H1 (cell line): ENCODE data around the gene CXCL3. TPM values are rescaled to one million over a fixed set of nuclear protein-coding genes. Genes with fewer than 3 reads are reported as not detected.

ENCODE experiments used
- CTCF ChIA-PET: fragments of 300-600 bp; sonication (Branson Sonifier 250); formaldehyde crosslinking; loops from one replicate; lab custom pipeline; 2021; ENCODE audit not compliant: partially characterized antibody; lab: Charles Lee
- POLR2A ChIA-PET: fragments of 300-600 bp; sonication (Branson Sonifier 250); formaldehyde crosslinking; loops from one replicate; lab custom pipeline; 2021; ENCODE audit warnings: inconsistent platforms; ENCODE audit not compliant: partially characterized antibody; lab: Charles Lee
- DNase-seq, 2 experiments: peaks; one replicate each; pipeline versions ENCODE4 v3.0.0 to v3.0.0-alpha.2; 2010 to 2022; ENCODE audit warnings: low spot score in 2 of 2, low read depth in 1 of 2, mixed read lengths in 1 of 2
- FAIRE-seq: peaks from 2 replicates; lab custom pipeline; 2011; peaks lifted over from hg19 to GRCh38; lab: Jason Lieb, UNC
- H2AFZ ChIP-seq: 2 replicates; pipeline ENCODE4 v1.8.1; 2012; ENCODE audit warnings: low read length, inconsistent platforms
- H2AK5ac ChIP-seq: 2 replicates; pipeline ENCODE4 v1.6.1; 2013; ENCODE audit warnings: low read depth, low read length
- H2BK120ac ChIP-seq: replicated peaks from 2 replicates; pipeline ENCODE3; 2013; ENCODE audit warnings: low read depth, low read length, inconsistent platforms
- H2BK12ac ChIP-seq: 2 replicates; pipeline ENCODE4 v1.6.1; 2013; ENCODE audit warnings: low read depth, low read length
- H2BK15ac ChIP-seq: 2 replicates; pipeline ENCODE4 v1.6.1; 2013; ENCODE audit warnings: low read length
- H2BK20ac ChIP-seq: 2 replicates; pipeline ENCODE4 v1.6.1; 2013; ENCODE audit warnings: low read length
- H2BK5ac ChIP-seq: 2 replicates; pipeline ENCODE4 v1.6.1; 2013; ENCODE audit warnings: low read depth, low read length
- H3K14ac ChIP-seq: 2 replicates; pipeline ENCODE4 v1.6.1; 2013; ENCODE audit warnings: inconsistent platforms; ENCODE audit not compliant: insufficient read length
- H3K18ac ChIP-seq: 2 replicates; pipeline ENCODE4 v1.6.1; 2013; ENCODE audit warnings: low read length; ENCODE audit errors: extremely low read depth
- H3K23ac ChIP-seq: 2 replicates; pipeline ENCODE4 v1.6.1; 2013; ENCODE audit warnings: inconsistent platforms; ENCODE audit not compliant: insufficient read length
- H3K23me2 ChIP-seq: 2 replicates; pipeline ENCODE4 v1.6.1; 2013; ENCODE audit warnings: low read depth, low read length
- H3K27ac ChIP-seq: 2 replicates; pipeline ENCODE4 v1.6.1; 2011; ENCODE audit warnings: low read depth, low read length, inconsistent platforms
- H3K27me3 ChIP-seq, 4 experiments: replicated peaks in 1 of 4; 1 replicate in 1 of 4; 2 replicates in 3 of 4; pipeline versions ENCODE4 v1.6.1 to v1.8.1; 2011 to 2013; ENCODE audit warnings: low read length in 3 of 4, mild to moderate bottlenecking in 3 of 4, inconsistent platforms in 2 of 4, mixed read lengths in 2 of 4, moderate library complexity in 1 of 4; ENCODE audit not compliant: control insufficient read depth in 3 of 4, insufficient read depth in 3 of 4; ENCODE audit errors: extremely low read depth in 1 of 4
- H3K36me3 ChIP-seq, 4 experiments: 2 replicates each; pipeline versions ENCODE4 v1.6.1 to v1.8.1; 2011 to 2013; ENCODE audit warnings: mild to moderate bottlenecking in 4 of 4, low read length in 3 of 4, moderate library complexity in 2 of 4, control low read depth in 1 of 4, inconsistent platforms in 1 of 4; ENCODE audit not compliant: insufficient read depth in 4 of 4, control insufficient read depth in 2 of 4
- H3K4ac ChIP-seq: replicated peaks from 2 replicates; pipeline ENCODE3; 2013; ENCODE audit warnings: low read length, low read depth, mixed read lengths, inconsistent platforms; ENCODE audit not compliant: insufficient read length
- H3K4me1 ChIP-seq, 4 experiments: replicated peaks in 1 of 4; 1 replicate in 1 of 4; 2 replicates in 3 of 4; pipeline versions ENCODE4 v1.6.1 to v1.8.1; 2011 to 2013; ENCODE audit warnings: low read length in 3 of 4, inconsistent platforms in 2 of 4, mixed read lengths in 1 of 4; ENCODE audit not compliant: insufficient read depth in 4 of 4, control insufficient read depth in 3 of 4
- H3K4me2 ChIP-seq, 2 experiments: 2 replicates each; pipeline versions ENCODE4 v1.6.1 to v1.8.1; 2011 to 2013; ENCODE audit warnings: low read depth in 2 of 2, low read length in 2 of 2, control low read depth in 1 of 2, inconsistent platforms in 1 of 2, mild to moderate bottlenecking in 1 of 2; ENCODE audit not compliant: insufficient read depth in 1 of 2
- H3K4me3 ChIP-seq, 4 experiments: fragments of 200-600, 300-600 bp in 1 of 4; sonication (generic), shearing (Covaris generic), sonication (Bioruptor Twin) in 1 of 4; 2 replicates each; pipeline versions ENCODE4 v1.5.1 to v1.8.1; 2011 to 2016; ENCODE audit warnings: low read length in 4 of 4, low read depth in 3 of 4, control low read depth in 2 of 4, inconsistent platforms in 2 of 4, mild to moderate bottlenecking in 2 of 4, mixed read lengths in 1 of 4, moderate library complexity in 1 of 4; ENCODE audit not compliant: insufficient read depth in 2 of 4; ENCODE audit errors: extremely low read depth in 1 of 4
- H3K56ac ChIP-seq: replicated peaks from 2 replicates; pipeline ENCODE3; 2013; ENCODE audit warnings: low read depth, mild to moderate bottlenecking, mixed read lengths, low read length, inconsistent platforms; ENCODE audit not compliant: insufficient read length
- H3K79me1 ChIP-seq: 2 replicates; pipeline ENCODE4 v1.6.1; 2013; ENCODE audit warnings: low read depth, low read length, control low read depth
- H3K79me2 ChIP-seq, 2 experiments: 2 replicates each; pipeline versions ENCODE4 v1.6.1 to v1.8.1; 2012 to 2013; ENCODE audit warnings: low read length in 2 of 2, mild to moderate bottlenecking in 2 of 2, inconsistent platforms in 1 of 2; ENCODE audit not compliant: insufficient read depth in 2 of 2, control insufficient read depth in 1 of 2
- H3K9ac ChIP-seq, 4 experiments: replicated peaks in 1 of 4; 1 replicate in 1 of 4; 2 replicates in 3 of 4; pipeline versions ENCODE4 v1.6.1 to v1.8.1; 2011 to 2013; ENCODE audit warnings: low read depth in 3 of 4, low read length in 3 of 4, control low read depth in 2 of 4, mild to moderate bottlenecking in 2 of 4, moderate library complexity in 2 of 4, inconsistent platforms in 1 of 4; ENCODE audit errors: extremely low read depth in 1 of 4
- H3K9me3 ChIP-seq, 2 experiments: 2 replicates each; pipeline versions ENCODE4 v1.6.1 to v1.8.1; 2012 to 2013; ENCODE audit warnings: mild to moderate bottlenecking in 2 of 2, moderate library complexity in 2 of 2, control low read depth in 1 of 2, inconsistent platforms in 1 of 2, low read depth in 1 of 2, low read length in 1 of 2, mixed read lengths in 1 of 2; ENCODE audit not compliant: insufficient read depth in 2 of 2
- H4K20me1 ChIP-seq, 2 experiments: replicated peaks in 1 of 2; 2 replicates each; pipeline versions ENCODE3 to v1.8.1; 2011 to 2013; ENCODE audit warnings: inconsistent platforms in 2 of 2, low read length in 2 of 2, mild to moderate bottlenecking in 1 of 2; ENCODE audit not compliant: insufficient read depth in 2 of 2, control insufficient read depth in 1 of 2
- H4K5ac ChIP-seq: 2 replicates; pipeline ENCODE4 v1.6.1; 2013; ENCODE audit warnings: low read length, low read depth, mixed read lengths, inconsistent platforms; ENCODE audit not compliant: insufficient read length
- H4K8ac ChIP-seq: 2 replicates; pipeline ENCODE4 v1.8.0; 2013; ENCODE audit warnings: mild to moderate bottlenecking, moderate library complexity, low read length, inconsistent platforms; ENCODE audit not compliant: insufficient read depth; ENCODE audit errors: extremely low read depth
- H4K91ac ChIP-seq: replicated peaks from 2 replicates; pipeline ENCODE3; 2013; ENCODE audit warnings: low read length, mixed read lengths, inconsistent platforms; ENCODE audit not compliant: insufficient read length
- CBX5 ChIP-seq: fragments of 300-800, 300-1000 bp; sonication (generic); IDR thresholded peaks from 2 replicates; pipeline ENCODE4 v1.7.1; 2016; ENCODE audit warnings: antibody characterized with exemption, low read length, low read depth
- TEAD4 ChIP-seq: IDR thresholded peaks from 2 replicates; pipeline ENCODE4 v1.6.1; 2012; ENCODE audit warnings: low read depth, low read length, inconsistent platforms, mixed read lengths
- WGBS, 2 experiments: shearing (Covaris generic) in 1 of 2; methylation state at CpG; one replicate each; pipeline versions ENCODE4 v1.1.6 to v1.1.7; 2013 to 2015; ENCODE audit warnings: low lambda C conversion rate in 2 of 2, mixed read lengths in 2 of 2, inconsistent platforms in 1 of 2, low coverage in 1 of 2, missing lambda C conversion rate in 1 of 2; ENCODE audit not compliant: insufficient replicate concordance in 2 of 2, insufficient coverage in 1 of 2, insufficient read length in 1 of 2; ENCODE audit errors: extremely low coverage in 1 of 2, missing lambda C conversion rate in 1 of 2; 5-methylcytosine and 5-hydroxymethylcytosine counted together
- polyA plus RNA-seq, 7 experiments: library from polyadenylated mRNA; depleted of rRNA in 3 of 7; stranded (reverse) in 5 of 7; unstranded in 2 of 7; fragments of >200 nt in 5 of 7; fragments of 200-250 nt in 2 of 7; gene quantifications; 1 replicate in 5 of 7; 2 replicates in 1 of 7; 4 replicates in 1 of 7; pipeline versions ENCODE4 v1.2.1 to v1.2.3, GENCODE V29; 2011 to 2013; ENCODE audit warnings: missing spikeins in 2 of 7, mixed read lengths in 2 of 7
- total RNA-seq: library from RNA; stranded (reverse); fragmentation: NEBNext Ultra II Directional; extraction: Animal tissue kit (Norgen Biotek cat#: 25700); gene quantifications from 2 replicates; pipeline ENCODE4 v1.2.1, GENCODE V29; 2021

CXCL3 gene
- total and polyA plus RNA-seq, 2 of the 8 experiments (the other 6 are each of a cell fraction or from before 2014, with no cell fraction given), result 3.1 to 5.2 TPM

- Histone ChIP-seq H2BK20ac (no peak overlapping the region), H3K36me3 (no peaks in the 10 kb centered on the region), H2BK12ac (no peak overlapping the region), H3K56ac (no peak overlapping the region), H2BK5ac (no peak overlapping the region), H3K79me2 (no peaks in the 10 kb centered on the region), H3K23me2 (no peaks in the 10 kb centered on the region), H3K4me3 (no peak overlapping the region), H4K20me1 (no peaks in the 10 kb centered on the region), H3K14ac (no peak overlapping the region), H3K27me3 (no peaks in the 10 kb centered on the region), H3K79me1 (no peaks in the 10 kb centered on the region), H4K8ac (no peak overlapping the region), H3K4me1 (no peaks in the 10 kb centered on the region), H4K91ac (no peak overlapping the region), H3K4me2 (no peak overlapping the region), H3K9ac (no peak overlapping the region), H3K18ac (no peak overlapping the region), H3K9me3 (no peaks in the 10 kb centered on the region), H3K27ac (no peak overlapping the region), H3K4ac (no peak overlapping the region), H2AFZ (no peak overlapping the region), H4K5ac (no peak overlapping the region), H2BK15ac (no peak overlapping the region), H3K23ac (no peak overlapping the region), H2BK120ac (no peak overlapping the region), H2AK5ac (no peak overlapping the region)
- DNase-seq (no peak), FAIRE-seq (no peak)
- TF ChIP-seq CBX5 (no peak), TEAD4 (no peak)
- ChIA-PET POLR2A (no interaction called here), CTCF (interaction anchor here (1.8 kb wide), 1 partner anchor 10 kb away, joined by 8 read pairs; the partner anchor contains the start of gene CXCL3)
- WGBS, 2 experiments, result 92% methylated on average over 1 of the region's 1 CpG; no CpG with 5 or more reads in 1 of the 2 experiments
Measured at GRCh38 chr4:74028504-74028903, 10.0 kb downstream of the CXCL3 start.
